ENCODE measurements around the gene INTS3. TPM values are rescaled to one million over a fixed set of nuclear protein-coding genes. Genes with fewer than 3 reads are reported as not detected.

INTS3 gene
- total and polyA plus RNA-seq, 8 donors = 11.0 to 48.2 (median 34.8) TPM

DNA sequence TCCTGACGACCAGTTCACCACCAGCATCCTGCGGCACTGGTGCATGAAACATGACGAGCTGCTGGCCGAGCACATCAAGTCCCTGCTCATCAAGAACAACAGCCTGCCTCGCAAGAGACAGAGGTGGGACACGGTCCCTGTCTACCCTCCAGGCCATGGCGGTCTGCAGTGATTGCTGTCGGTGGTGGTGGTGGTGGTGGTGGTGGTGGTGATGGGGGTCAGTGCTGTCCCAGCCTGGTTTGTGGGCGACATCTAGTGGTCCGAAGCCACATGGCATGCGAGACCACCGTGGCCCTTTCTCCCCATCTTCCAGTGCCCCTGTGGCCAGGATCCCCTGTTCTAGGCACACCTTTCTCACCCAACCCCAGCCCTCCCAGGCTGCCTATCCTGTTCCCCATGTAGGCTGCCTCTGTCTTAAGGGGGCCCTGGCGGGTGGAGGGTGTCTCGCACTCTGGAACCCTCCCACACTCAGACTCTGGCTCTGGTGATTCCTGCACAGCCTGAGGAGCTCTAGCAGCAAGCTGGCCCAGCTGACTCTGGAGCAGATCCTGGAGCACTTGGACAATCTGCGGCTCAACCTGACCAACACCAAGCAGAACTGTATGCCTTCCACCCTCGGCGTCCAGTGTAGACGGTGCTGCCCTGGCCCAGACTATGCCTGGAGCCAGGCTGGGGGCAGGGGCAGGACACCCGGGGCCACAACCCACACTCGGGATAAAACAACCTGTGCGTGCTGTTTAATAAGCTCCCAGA is 44.2 kb downstream of the INTS3 start:
- H3K4me3 ChIP-seq = no peak overlapping the region
- peaks cover 26 to 64% (median 62%) of the 10 kb centered on the region in 4 donors for H3K36me3 ChIP-seq
- no peaks in the 10 kb centered on the region for H3K9me3 ChIP-seq
- H3K27me3 ChIP-seq = no peaks in the 10 kb centered on the region
- intact Hi-C loops (cut with DNase I; ENCODE audit: low total_unique reads) = no loop called here
- H3K27ac ChIP-seq = peak overlapping the region in 3 of 5 donors; percentile 52 to 92 (median 89)
- WGBS, 5 donors = 80 to 88% (median 83%) methylated on average over 16 to 21 of the region's 21 CpGs
- peak in 1 of 2 donors; percentile 70 for DNase-seq
- TF ChIP-seq, protein P1, sequence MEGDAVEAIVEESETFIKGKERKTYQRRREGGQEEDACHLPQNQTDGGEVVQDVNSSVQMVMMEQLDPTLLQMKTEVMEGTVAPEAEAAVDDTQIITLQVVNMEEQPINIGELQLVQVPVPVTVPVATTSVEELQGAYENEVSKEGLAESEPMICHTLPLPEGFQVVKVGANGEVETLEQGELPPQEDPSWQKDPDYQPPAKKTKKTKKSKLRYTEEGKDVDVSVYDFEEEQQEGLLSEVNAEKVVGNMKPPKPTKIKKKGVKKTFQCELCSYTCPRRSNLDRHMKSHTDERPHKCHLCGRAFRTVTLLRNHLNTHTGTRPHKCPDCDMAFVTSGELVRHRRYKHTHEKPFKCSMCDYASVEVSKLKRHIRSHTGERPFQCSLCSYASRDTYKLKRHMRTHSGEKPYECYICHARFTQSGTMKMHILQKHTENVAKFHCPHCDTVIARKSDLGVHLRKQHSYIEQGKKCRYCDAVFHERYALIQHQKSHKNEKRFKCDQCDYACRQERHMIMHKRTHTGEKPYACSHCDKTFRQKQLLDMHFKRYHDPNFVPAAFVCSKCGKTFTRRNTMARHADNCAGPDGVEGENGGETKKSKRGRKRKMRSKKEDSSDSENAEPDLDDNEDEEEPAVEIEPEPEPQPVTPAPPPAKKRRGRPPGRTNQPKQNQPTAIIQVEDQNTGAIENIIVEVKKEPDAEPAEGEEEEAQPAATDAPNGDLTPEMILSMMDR (IDR thresholded peaks at IDR 0.05) = peak in 1 of 7 experiments; percentile 29
- TF ChIP-seq POLR2AphosphoS5 (IDR thresholded peaks at IDR 0.05) (no peak), EP300 (IDR thresholded peaks at IDR 0.05) (no peak)
- peaks cover 55 to 94% (median 78%) of the 10 kb centered on the region in 4 donors for H3K4me1 ChIP-seq

DNA sequence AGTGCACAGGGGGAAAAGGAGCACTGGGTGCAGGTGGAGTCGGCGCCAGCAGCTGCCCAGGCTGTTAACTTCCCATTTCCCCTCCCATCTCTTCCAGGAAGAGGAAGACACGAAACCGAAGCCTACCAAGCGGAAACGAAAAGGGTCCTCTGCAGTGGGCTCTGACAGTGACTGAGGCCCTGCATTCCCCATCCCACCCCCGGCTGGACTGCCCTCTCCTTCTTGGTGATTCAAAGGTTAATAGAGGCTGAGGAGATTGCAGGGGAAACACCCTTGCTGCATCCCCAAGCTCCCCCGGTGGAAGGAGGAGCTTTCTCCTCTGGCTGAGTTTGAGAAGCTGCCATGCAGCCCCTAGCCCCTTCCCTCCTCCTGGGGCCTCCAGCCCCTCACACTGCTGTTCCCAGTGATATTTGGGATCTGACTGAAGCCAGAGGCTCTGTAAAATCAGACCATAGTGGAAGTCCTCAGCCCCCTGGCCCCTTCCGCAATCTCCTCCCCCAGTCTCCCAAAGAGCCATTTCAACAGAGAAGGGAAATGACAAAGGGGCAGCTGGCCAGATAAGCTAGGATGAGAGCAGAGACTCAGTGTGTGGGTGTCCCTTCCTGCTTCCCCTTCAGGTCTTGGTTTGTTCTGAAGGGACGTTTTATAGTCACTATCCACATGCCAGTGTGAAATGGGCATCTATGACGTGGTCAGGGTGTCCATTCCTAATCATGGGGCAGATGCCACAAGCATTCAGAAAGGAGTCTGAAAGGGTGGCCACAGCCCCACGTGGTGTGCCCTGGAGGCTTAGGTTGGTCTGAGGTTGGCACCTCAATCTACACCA is 45.5 kb downstream of the INTS3 start:
- no peak for DNase-seq
- Histone ChIP-seq H3K27ac (peak overlapping the region in 4 of 5 donors; percentile 30 to 93 (median 90)), H3K36me3 (peaks cover 21 to 51% (median 49%) of the 10 kb centered on the region in 4 donors), H3K27me3 (no peaks in the 10 kb centered on the region), H3K4me3 (no peak overlapping the region), H3K4me1 (peaks cover 57 to 94% (median 80%) of the 10 kb centered on the region in 4 donors), H3K9me3 (no peaks in the 10 kb centered on the region)
- intact Hi-C loops (cut with DNase I; ENCODE audit: low total_unique reads) = no loop called here
- TF ChIP-seq POLR2A (IDR thresholded peaks at IDR 0.05) (no peak), EP300 (IDR thresholded peaks at IDR 0.05) (no peak), POLR2AphosphoS5 (IDR thresholded peaks at IDR 0.05) (no peak)
- TF ChIP-seq, protein P1 (IDR thresholded peaks at IDR 0.05) = no peak
- 47 to 77% (median 73%) methylated on average over 9 to 12 of the region's 12 CpGs for WGBS, 5 donors

DNA sequence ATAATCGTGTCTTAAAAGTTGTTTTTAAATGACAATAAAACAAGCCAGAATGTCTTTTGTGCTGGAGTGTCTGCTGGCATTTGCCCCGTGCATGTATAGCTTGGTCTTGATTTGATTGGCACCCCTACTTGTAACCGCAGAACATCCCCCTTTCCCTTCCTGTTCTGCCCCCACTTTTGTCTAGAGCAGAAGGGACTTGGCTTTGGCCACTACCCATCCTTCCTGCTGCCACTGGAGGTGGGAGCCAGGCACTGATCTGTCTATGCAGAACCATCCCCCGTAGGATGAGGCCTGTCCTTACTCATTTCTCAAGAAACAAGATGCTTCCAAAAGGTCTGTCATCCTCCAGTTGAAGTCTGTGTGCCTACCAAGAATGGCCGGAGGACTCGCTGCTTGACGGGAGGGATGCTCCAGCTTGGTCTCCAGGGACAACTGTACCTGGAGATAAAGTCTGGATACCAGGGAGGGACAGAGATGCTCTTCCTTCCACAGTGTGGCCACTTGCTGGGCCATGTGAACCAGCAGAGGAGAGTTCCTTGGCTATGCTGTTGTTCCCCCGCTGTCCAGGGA is 46.3 kb downstream of the INTS3 start:
- Histone ChIP-seq H3K36me3 (peaks cover 21 to 51% (median 45%) of the 10 kb centered on the region in 4 donors), H3K27ac (peak overlapping the region; percentile 23 to 93 (median 89)), H3K9me3 (no peaks in the 10 kb centered on the region), H3K4me3 (peak overlapping the region in 1 of 4 donors; percentile 80), H3K4me1 (peaks cover 52 to 94% (median 81%) of the 10 kb centered on the region in 4 donors), H3K27me3 (no peaks in the 10 kb centered on the region)
- intact Hi-C loops (cut with DNase I; ENCODE audit: low total_unique reads) = no loop called here
- no peak for DNase-seq
- WGBS, 5 donors = 76 to 80% (median 79%) methylated on average over 8 of the region's 8 CpGs
- TF ChIP-seq POLR2AphosphoS5 (IDR thresholded peaks at IDR 0.05) = no peak
- TF ChIP-seq, protein P1 (IDR thresholded peaks at IDR 0.05) = no peak
- TF ChIP-seq POLR2A (IDR thresholded peaks at IDR 0.05) = no peak
- no peak for TF ChIP-seq EP300 (IDR thresholded peaks at IDR 0.05)

Measured in stomach (tissue), 9 donors.